Neural progenitor cell (in vitro differentiated cells): ENCODE measurements around the gene FGF2.

ENCODE experiments used
- CTCF ChIP-seq: fragments of 200-600 bp; sonication (generic); IDR thresholded peaks from 2 replicates; pipeline ENCODE4 v1.5.1; 2017; ENCODE audit warnings: antibody characterized with exemption, mild to moderate bottlenecking
- EZH2 ChIP-seq: fragments of 200-600 bp; sonication (generic); IDR thresholded peaks from 2 replicates; pipeline ENCODE4 v1.6.1; 2017; ENCODE audit warnings: antibody characterized with exemption, mild to moderate bottlenecking, moderate library complexity

GRCh38 chr4:122912810-122913575, 86.4 kb downstream of the FGF2 start:
- no peak for TF ChIP-seq EZH2
- no peak for TF ChIP-seq CTCF
